Stimulated activated CD4-positive, alpha-beta T cell treated with anti-CD3 and anti-CD28 coated beads, Interleukin-4, amount 100 ng/mL, for 1 hour (primary cell): ENCODE data around the gene FARSA.

ENCODE experiments used
- DNase-seq: peaks from one replicate; pipeline ENCODE4 v3.0.0-alpha.2; 2020

FARSA gene

DNA sequence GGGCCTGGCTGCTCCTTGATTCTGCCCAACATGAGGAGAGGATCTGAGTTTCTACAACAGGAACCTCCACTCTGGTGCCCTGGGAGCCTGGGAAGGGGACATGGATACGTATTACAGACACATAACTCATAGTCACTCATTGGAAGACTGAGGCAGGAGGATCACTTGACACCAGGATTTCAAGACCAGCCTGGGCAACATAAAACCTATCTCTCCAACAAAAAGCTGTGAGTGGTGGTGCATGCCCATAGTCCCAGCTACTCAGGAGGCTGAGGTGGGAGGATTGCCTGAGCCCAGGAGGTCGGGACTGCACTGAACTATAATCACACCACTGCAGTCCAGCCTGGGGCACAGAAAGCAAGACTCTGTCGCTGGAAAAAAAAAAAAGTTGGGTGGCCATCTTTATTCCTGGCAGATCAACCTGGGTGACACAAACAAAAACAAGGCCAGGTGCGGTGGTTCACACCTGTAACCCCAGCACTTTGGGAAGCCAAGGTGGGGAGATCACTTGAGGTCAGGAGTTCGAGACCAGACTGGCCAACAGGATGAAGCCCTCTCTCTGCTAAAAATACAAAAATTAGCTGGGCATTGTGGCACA lies 45.4 kb downstream of the FARSA start:
- no peak for DNase-seq

DNA sequence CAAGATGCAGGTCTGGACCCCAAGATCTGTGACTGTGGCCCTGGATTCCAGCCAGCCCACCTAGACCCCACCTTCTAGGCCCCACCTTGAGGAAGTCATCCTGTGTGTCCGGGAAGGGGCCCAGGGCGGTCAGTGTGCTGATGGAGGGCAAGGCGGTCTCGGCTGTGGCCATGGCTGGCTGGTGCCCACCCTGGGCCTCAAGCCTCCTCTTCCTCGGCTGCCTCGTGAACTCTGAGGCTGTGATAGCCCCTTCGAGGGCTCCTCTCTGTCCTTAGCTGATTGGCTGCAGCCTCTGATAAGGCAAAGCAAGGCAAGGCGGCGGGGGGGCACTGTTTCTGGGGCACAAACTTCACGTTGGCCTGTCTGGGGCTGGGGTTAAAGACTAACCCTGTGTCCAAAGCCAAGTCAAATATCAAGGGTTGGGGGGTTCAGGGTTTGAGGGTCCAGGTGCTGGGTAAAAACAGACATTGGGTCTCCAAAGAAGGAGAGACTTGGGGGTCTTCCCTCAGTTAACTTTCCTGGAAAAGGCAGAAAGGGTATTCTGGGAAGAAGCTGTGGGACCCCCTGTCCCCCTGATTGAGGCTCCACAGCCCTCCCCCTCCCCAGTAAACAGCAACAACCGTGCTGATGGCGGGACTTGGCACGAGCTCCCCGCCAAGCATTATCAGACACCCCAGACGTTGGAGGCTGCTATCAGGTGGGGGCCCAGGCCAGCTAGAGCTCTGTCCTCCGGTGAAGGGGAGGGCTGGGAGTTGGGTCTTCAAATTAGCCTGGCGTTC lies 46.4 kb downstream of the FARSA start, which contains the start of gene KLF1:
TSS of gene KLF1 (minus strand) at position 233 of the 779 bp plus-strand sequence. CDS start at position 172, 61 bp downstream.
- DNase-seq = no peak

DNA sequence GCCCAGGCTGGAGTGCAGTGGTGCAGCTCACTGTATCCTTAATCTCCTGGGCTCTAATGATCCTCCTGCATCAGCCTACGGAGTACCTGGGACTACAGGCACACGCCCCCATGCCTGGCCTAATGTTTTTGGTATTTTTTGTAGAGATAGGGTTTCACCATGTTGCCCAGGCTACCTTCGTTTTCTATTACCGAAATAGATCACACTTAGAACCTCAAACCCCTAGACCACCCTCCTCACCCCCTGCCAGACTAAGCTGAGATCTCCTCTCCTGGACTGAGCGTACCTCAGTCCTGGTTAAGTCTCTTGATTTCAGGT lies 46.9 kb downstream of the FARSA start:
- DNase-seq = no peak

DNA sequence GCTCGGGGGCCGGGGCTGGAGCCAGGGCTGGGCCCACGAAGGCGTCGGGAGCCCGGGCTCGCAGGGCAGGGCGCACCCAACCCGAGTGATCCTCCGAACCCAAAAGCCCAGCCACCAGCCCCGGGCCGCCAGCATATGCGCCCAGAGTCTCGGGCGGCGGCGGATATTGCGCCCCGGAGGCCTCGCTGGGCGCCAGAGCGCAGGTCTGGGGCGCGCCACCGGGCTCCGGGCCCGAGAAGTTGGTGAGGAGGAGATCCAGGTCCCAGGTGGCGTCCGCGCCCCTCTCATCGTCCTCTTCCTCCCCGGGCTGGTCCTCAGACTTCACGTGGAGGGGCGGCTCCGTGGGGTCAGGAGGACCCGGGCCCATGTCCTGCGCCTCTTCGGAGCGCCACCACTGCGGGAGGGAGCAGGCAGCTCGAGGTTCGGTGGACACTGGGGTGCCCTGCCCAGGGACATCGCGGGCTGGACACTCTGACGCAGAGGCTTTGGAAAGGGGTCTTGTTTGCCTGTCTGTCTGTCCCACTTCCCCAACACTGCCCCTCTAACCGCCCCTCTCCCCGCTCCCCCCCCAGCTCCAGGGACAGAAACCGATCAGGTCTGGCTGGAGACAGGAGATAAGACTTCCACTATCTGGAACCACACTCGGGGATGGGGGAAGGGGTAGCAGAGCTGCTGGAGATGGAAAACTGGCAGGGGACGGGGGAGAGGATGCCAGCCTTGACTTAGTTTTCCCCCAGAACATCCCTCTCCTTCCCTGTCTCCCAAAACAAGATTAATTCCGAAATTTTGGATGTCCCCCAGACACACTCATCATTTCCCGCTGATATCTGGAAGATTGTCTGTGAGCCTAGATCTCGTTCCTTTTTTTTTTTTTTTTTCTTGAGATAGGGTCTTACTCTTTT lies 47.5 kb downstream of the FARSA start:
- DNase-seq = no peak

DNA sequence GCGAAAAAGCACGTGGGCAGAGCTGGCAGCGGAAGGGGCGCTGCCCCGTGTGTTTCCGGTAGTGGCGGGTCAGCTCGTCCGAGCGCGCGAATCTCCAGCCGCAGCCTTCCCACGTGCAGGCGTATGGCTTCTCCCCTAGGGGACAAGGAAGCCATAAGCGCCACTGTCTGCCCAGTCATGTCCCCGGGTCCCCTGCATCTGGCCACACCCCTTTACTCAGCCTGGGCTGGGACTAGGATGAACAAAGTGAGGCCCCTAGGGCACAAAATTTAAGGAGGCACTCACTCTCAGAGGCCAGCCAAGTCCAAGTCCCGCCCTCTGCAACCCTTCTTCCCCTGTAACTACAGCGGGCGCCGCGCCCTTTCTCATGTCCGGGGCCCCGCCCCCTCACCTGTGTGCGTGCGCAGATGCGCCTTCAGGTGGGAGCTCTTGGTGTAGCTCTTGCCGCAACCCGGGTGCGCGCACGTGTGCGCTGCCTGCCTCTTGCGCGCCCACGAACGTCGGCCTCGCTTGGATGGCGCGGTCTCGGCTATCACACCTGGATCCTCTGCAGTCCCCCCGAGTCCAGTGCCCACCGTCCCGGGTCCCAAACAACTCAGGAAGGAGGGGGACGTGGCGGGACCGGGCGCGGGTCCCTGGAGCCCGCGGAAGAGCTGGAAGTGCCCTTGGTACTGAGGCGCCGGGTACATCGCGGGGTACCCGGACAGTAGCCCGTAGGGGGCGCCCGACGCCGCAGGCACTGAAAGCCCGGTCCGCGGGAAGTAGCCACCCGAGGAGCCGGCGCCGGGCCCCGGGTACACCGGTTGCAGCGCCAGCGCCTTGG lies 48.4 kb downstream of the FARSA start:
- DNase-seq = peak; percentile 91

DNA sequence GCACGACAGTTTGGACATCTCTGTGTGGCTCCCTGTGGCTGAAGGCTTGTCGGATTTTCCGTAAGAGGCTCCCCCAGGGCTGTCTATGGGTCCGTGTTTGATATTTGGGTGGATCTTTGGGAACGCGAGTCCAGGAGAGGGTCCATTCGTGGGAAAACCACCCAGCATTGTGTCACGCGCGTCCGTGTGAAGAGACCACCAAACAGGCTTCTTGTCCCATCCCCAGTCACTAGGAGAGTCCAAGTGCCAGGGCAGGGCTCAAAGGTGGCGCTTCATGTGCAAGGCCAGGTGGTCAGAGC lies 48.9 kb downstream of the FARSA start:
- no peak for DNase-seq

DNA sequence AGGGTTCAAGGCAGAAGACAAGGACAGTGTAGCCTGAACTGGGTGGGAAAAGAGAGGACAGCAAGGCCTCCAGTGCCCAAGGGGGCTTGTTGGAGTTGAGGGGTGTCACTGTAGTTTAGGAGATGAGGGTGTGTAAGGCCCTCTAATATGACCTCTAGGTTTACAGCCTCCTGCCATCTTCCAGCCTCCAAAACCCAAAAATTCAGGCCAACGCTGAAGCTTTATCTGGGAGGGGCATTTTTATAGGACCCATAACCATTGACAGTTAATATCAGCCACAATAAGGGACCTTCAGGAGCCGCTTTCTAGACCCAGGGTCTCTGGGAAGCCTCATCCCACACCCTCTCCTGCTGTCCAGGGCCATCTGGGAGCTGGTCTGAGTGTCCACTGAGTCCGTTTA lies 49.3 kb downstream of the FARSA start:
- DNase-seq = no peak

DNA sequence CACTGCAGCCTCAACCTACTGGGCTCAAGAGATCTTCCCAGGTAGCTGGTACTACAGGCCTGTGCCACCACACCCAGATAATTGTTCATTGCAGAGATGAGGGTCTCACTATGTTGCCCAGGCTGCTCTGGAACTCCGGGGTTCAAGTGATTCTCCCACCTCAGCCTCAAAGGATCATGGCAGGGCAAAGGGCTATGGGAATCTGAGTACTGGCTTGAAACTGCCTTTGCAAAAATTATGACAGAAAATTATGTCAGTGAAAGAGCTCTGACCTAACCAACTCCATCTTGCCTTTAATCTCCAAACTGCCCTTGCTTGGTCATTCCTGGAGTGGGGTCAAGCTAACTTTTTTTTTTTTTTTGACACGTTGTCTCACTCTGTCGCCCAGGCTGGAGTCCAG lies 50.9 kb downstream of the FARSA start:
- no peak for DNase-seq

DNA sequence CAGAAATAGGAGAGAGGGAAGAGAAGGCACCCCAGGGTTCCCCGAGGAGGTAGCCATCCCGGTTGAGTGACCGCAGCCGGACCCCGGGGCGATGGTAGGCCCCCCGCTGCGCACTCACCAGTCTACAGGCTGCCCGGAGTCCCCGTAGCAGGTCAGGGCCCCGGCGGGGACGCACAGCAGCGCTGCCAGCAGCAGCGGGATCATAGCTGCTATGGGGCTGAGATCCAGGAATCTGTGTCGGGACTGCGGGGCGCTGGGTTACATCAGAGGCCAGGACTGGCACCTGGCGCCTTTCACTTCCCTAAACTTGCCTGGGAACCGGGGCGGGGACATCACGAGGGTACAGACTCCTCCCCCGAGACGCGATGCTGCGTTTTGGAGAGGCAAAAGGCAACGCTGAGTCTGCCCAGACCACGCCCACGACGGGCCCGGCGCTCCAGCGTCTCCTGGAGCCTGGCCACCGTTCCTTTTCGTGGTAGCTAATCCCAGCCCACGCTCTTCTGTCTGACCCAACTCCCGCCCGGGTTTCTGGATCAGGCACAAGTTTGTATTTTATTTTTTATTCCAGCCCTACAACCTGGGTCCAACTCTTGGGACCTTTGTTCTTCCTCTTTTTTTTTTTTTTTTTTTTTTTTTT lies 52.2 kb downstream of the FARSA start, which contains the start of gene DNASE2:
TSS of gene DNASE2 (minus strand) at position 278 of the 637 bp plus-strand sequence. CDS start at position 204, 74 bp downstream.
- peak; percentile 89 for DNase-seq

DNA sequence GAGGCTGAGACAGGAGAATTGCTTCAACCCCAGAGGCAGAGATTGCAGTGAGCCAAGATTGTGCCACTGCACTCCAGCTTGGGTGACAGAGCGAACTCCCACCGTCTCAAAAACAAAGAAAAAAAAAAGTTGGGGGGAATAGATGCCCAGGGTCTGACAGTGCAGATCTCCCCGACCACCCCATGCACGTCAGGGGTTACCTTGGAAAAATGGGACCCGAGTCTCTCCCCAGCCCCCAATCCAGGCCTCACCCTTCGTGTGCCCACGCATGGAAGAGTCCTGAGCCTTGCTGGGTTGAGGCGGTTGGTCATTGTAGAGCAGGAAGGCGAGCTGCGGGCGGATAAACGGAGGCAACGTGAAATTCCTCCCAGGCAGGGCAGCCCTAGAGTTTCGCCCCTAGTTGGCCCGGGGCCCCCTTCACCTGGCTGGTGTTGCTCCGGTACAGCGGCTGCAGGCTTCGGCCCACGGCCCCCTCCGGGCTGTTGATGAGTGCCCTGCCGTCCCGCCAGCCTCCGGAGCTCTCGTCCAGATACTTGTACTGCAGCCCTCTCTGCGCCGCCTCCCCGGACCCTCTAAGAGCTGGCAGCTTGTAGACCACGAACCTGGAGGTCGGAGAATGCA lies 52.9 kb downstream of the FARSA start:
- DNase-seq = no peak

DNA sequence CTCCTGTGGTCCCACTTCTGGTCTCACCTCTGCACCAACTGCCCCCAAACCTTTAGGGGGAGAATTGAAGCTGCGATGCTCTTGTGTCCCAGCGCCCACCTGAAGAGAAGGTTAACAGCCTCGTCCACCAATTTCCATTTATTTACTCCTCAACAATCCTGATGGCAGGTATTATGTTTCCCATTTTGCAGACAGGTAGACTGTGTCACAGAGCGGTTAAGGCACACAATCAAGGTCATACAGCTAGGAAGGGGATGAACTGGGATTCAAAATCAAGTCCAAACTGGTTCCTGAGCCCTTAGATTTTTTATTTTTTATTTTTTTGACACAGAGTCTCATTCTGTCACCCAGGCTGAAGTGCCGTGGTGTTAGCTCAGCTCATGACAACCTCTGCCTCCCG lies 58.4 kb downstream of the FARSA start:
- no peak for DNase-seq

DNA sequence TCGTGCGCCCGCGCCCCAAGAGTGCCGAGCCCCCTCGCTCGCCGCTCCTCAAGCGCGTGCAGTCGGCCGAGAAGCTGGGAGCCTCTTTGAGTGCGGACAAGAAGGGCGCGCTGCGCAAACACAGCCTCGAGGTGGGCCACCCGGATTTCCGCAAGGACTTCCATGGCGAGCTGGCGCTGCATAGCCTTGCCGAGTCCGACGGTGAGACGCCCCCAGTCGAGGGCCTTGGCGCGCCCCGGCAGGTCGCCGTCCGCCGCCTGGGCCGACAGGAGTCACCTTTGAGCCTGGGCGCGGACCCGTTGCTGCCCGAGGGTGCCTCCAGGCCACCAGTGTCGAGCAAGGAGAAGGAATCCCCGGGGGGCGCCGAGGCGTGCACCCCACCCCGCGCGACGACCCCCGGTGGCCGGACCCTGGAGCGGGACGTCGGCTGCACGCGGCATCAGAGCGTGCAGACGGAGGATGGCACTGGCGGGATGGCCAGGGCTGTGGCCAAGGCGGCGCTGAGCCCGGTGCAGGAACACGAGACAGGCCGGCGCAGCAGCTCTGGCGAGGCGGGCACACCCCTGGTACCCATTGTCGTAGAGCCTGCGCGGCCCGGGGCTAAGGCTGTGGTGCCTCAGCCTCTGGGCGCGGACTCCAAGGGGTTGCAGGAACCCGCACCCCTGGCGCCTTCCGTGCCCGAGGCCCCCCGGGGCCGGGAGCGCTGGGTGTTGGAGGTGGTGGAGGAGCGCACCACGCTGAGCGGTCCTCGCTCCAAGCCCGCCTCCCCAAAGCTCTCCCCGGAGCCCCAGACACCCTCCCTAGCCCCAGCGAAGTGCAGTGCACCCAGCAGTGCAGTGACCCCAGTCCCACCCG lies 59.4 kb downstream of the FARSA start:
- no peak for DNase-seq

DNA sequence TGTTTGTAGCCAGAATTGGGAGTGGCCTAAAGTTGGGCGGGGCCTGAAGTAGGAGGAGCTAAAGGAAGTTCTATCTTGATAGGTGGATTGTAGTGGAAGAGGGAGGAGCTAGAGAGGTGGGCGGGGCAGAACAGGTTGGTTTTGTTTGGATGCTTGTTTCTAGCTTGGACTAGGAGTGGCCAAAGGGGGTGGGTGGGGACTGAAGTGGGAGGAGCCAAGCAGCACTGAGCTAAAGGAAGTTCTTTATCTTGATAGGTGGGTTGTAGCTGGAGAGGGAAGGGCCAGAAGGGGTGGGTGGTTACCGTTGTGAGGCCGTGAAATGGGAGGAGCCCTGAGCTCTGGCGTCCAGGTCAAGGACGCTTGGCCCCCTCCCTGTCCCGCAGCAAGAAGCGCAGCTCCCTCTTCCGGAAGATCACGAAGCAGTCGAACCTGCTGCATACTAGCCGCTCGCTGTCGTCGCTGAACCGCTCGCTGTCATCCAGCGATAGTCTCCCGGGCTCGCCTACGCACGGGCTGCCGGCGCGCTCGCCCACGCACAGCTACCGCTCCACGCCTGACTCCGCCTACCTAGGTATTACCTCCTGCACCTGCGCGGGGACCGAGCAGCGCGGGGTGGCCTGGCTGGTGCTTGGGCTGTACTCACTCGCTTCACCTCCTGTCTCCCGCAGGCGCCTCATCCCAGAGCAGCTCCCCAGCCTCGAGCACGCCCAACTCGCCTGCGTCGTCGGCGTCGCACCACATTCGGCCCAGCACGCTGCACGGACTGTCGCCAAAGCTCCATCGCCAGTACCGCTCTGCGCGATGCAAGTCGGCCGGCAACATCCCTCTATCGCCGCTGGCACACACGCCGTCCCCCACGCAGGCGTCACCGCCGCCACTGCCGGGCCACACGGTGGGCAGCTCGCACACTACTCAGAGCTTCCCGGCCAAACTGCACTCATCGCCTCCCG lies 60.3 kb downstream of the FARSA start:
- DNase-seq = peak; percentile 38
